SK-N-SH (cell line): ENCODE results near the gene BMP2K.

Experiments used
- FOSL2 ChIP-seq: IDR thresholded peaks from 2 replicates; pipeline ENCODE4 v1.4.0; 2012; ENCODE audit warnings: low read depth, mild to moderate bottlenecking, moderate library complexity, borderline replicate concordance
- MEF2A ChIP-seq: IDR thresholded peaks from 2 replicates; pipeline ENCODE4 v1.4.0; 2012; ENCODE audit warnings: low read depth, borderline replicate concordance
- POLR2AphosphoS5 ChIP-seq: IDR thresholded peaks from 2 replicates; pipeline ENCODE4 v1.6.1; 2012; ENCODE audit warnings: low read depth, low read length
- RAD21 ChIP-seq: IDR thresholded peaks from 2 replicates; pipeline ENCODE4 v1.6.1; 2012; ENCODE audit warnings: mild to moderate bottlenecking, low read length
- SIN3A ChIP-seq: IDR thresholded peaks from 2 replicates; pipeline ENCODE4 v1.6.1; 2012; ENCODE audit warnings: low read depth, mild to moderate bottlenecking, low read length, moderate library complexity, borderline replicate concordance
- TF ChIP-seq, protein P1 (sequence below): IDR thresholded peaks from 2 replicates; pipeline ENCODE4 v1.4.0; 2012; ENCODE audit warnings: low read depth
- TF ChIP-seq, protein P2 (sequence below): fragments of 200-600 bp; sonication (generic); IDR thresholded peaks from 2 replicates; pipeline ENCODE4 v1.6.1; 2017; ENCODE audit warnings: antibody characterized with exemption, mild to moderate bottlenecking, moderate library complexity

DNA sequence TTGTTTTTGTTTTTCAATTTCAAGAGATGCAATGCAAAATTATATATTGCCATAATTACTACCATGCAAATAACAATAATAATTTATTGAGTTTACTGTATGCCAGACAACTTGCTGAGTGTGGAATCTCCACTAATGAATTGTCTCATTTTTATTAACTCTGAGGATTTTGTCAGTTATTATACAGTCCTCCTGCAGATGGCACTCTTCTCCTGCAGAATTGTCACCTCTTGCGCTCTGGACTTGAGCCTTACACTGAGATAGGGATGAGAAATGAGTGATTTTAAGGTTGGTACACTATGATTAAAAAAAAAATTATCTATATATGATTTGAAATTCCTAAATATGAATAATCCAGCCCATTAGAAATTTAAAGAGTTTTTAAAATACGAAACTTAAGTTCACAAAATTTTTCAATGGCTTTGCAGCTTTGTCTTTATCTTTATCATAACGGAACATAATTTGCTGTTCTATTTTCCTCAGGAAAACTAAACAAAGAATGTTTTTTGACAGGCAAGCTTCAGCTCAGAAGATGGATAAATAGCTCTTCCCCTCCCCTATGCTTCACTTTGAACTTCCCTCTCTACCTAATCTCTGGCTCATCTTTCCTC, 175.8 kb downstream of the BMP2K start:
- TF ChIP-seq, protein P1, sequence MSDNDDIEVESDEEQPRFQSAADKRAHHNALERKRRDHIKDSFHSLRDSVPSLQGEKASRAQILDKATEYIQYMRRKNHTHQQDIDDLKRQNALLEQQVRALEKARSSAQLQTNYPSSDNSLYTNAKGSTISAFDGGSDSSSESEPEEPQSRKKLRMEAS = no peak
- TF ChIP-seq MEF2A = no peak
- TF ChIP-seq, protein P2, sequence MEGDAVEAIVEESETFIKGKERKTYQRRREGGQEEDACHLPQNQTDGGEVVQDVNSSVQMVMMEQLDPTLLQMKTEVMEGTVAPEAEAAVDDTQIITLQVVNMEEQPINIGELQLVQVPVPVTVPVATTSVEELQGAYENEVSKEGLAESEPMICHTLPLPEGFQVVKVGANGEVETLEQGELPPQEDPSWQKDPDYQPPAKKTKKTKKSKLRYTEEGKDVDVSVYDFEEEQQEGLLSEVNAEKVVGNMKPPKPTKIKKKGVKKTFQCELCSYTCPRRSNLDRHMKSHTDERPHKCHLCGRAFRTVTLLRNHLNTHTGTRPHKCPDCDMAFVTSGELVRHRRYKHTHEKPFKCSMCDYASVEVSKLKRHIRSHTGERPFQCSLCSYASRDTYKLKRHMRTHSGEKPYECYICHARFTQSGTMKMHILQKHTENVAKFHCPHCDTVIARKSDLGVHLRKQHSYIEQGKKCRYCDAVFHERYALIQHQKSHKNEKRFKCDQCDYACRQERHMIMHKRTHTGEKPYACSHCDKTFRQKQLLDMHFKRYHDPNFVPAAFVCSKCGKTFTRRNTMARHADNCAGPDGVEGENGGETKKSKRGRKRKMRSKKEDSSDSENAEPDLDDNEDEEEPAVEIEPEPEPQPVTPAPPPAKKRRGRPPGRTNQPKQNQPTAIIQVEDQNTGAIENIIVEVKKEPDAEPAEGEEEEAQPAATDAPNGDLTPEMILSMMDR = peak; percentile 83
- peak; percentile 95 for TF ChIP-seq RAD21
- no peak for TF ChIP-seq FOSL2
- no peak for TF ChIP-seq SIN3A
- TF ChIP-seq POLR2AphosphoS5 = no peak
